GM15510 (cell line): ENCODE results near the gene BNIP1.

ENCODE experiments used
- POLR2A ChIP-seq: IDR thresholded peaks from 3 replicates; pipeline ENCODE4 v1.6.1; 2011; ENCODE audit warnings: borderline replicate concordance; ENCODE audit not compliant: insufficient read length; ENCODE audit errors: extremely low read depth

BNIP1 gene

GRCh38 chr5:173196133-173196952 lies 52.0 kb downstream of the BNIP1 start:
- no peak for TF ChIP-seq POLR2A

GRCh38 chr5:173197375-173197891 lies 53.1 kb downstream of the BNIP1 start:
- TF ChIP-seq POLR2A, result no peak

GRCh38 chr5:173198049-173198448 lies 53.7 kb downstream of the BNIP1 start:
- no peak for TF ChIP-seq POLR2A

DNA sequence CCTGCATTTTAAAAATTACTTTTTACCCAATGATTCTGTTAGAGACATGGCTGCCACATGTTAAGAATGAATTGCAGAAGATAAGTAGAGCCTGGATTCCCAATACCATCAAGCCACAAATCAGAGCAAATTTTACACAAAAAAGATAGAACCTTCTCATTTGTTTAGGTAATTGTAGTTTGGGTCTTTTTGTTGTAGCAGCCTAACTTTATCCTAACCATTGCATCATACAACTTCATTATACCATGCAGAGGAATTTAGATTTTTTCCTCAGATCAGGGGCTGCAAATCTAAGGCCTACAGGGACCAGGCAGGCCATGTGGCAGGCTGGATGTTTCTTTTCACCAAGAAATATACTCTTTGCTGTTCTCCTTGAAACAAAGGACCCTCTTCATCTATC lies 56.0 kb downstream of the BNIP1 start:
- no peak for TF ChIP-seq POLR2A

DNA sequence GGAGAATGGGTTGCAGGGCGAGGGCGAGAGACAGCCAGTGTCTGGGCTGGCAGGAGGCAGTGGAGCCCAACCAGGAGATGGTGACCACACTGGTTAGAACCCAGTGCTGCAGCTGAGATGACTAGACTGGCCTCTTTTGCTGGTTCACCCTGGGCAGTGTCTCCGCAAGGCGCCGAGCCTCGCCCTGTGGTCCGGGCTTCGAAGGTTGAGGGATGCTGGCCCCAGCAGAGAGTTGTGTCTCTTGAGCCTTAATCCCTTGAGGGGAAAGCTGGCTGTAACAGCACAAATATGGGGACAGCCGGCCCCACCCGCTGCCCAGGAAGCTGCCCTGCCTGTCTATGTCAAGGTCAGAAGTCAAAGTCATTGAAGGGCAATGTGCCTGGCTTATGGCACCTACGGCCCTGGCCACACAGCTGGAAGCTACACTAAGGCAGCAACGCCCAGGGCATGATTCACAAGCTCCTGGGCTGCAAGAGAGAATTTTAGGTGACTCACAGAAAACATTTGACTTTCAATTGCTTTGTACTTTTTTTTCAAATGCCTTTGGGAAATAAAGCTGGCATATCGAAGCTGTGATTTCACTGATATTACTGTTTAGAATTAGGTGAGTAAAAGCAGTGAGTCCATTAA lies 57.4 kb downstream of the BNIP1 start:
- no peak for TF ChIP-seq POLR2A

DNA sequence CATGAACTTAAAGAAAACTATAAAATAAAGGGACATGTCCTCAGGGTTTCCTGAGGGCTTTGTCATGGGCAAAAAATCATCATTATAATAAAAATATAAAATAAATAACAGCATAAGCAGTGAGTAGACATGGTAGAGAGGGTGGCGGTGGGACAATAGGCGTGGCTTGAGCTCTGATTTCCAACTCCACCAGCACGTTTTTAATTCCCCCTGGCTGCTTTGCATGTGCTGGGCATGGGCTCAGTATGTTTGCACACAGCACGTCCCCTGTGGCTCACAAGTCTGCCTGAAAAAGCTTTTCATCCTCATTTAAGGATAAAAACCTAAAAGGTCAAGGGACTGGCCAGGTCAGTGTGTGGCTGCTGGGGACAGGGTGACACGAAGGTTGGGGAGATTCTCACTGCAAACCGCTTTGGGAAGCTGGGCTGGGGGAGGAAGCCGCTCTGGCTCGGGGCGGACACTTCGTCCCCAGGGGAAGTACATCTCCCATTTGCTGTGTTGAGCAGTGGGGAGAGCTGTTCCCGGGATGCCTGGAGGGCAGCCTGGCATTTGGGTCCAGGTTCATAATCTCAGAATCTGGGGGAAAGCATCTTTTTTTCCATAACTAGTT lies 58.0 kb downstream of the BNIP1 start:
- no peak for TF ChIP-seq POLR2A

DNA sequence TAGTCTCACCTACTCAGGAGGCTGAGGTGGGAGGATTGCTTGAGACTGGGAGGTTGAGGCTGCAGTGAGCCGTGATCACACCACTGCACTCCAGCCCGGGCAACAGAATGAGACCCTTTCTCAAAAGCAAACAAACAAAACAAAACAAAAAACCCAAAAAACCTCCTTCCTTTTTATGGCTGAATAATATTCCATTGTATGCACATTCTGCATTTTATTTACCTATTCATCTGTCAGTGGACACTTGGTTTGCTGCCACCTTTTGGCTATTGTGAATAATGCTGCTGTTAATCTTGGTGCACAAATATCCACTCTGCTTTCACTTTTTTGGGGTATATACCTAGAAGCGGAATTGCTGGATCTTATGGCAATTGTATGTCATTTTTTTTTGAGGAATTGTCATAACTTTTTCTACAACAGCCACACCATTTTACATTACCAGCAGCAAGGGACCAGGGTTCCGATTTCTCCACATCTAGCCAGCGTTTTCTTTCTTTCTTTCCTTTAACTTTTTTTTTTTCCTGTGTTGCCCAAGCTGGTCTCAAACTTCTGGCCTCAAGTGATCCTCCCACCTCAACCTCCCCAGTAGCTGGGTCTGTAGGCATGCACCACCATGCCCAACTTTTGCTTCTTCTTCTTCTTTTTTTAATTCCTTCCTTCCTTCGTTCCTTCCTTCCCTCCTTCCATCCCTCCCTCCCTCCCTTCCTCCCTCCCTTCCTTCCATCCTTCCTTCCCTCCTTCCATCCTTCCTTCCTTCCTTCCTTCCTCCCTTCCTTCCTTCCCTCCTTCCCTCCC lies 60.1 kb downstream of the BNIP1 start:
- no peak for TF ChIP-seq POLR2A

DNA sequence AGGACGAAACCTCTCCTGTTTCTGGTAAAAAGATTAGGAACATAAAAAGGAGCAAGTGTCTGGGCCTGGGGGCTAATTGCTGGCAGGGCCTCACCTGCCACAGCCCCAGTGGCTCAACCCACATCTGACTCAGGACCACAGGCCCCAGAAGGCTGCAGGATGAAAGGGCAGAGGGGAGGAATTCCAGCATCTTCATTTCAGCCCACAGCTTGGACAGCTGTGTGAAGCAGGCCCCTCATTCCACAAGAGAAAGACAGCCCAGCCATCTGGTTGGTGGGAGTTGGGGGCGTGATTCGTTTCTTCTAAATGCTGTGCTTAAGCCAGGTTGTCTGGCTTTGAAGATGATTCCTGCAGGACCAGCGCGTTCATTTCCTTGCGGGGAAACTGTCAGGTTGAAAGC lies 61.6 kb downstream of the BNIP1 start:
- TF ChIP-seq POLR2A, result no peak

GRCh38 chr5:173208296-173208695 lies 64.0 kb downstream of the BNIP1 start:
- no peak for TF ChIP-seq POLR2A

GRCh38 chr5:173210877-173211276 lies 66.5 kb downstream of the BNIP1 start:
- no peak for TF ChIP-seq POLR2A

DNA sequence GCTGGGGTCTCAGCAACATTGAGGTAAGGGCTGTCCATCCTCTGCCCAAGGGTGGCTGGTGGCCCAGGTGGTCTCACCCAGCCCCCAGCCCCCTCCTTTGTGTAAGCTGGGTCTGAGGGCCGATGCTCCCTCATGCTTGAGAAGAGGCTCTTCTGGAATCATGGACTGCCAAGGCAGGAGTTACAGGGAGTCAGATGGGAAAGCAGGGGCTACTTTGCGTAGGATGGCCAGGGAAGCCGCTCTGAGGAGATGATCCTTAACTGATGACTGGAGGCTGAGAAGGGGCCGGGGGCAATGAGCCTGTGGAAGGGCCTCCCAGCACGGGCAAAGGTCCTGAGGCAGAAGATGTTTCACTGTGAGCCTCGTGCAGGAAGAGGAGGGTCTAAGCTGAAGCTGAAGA lies 67.0 kb downstream of the BNIP1 start:
- TF ChIP-seq POLR2A, result no peak

GRCh38 chr5:173213236-173213933 lies 69.1 kb downstream of the BNIP1 start:
- TF ChIP-seq POLR2A, result no peak
